PFSK-1 (cell line): Measurements from ENCODE around the gene OSBPL9.

ENCODE experiments used
- FOXP2 ChIP-seq: optimal IDR thresholded peaks from 2 replicates; pipeline ENCODE3; 2011; ENCODE audit warnings: borderline replicate concordance, control low read depth, inconsistent platforms; ENCODE audit not compliant: insufficient read depth; ENCODE audit errors: extremely low read length, extremely low read depth
- POLR2AphosphoS5 ChIP-seq: IDR thresholded peaks from 2 replicates; pipeline ENCODE4 v1.6.1; 2012; ENCODE audit warnings: low read depth, mild to moderate bottlenecking, control low read depth, low read length, moderate library complexity
- SIN3A ChIP-seq: IDR thresholded peaks from 2 replicates; pipeline ENCODE4 v1.6.1; 2012; ENCODE audit warnings: mild to moderate bottlenecking, low read length, moderate library complexity, borderline replicate concordance; ENCODE audit not compliant: insufficient read depth
- TAF1 ChIP-seq: IDR thresholded peaks from 2 replicates; pipeline ENCODE4 v1.6.1; 2012; ENCODE audit warnings: low read length, control low read depth, borderline replicate concordance; ENCODE audit not compliant: insufficient read depth
- TF ChIP-seq, protein P1 (sequence below), 2 experiments: IDR thresholded peaks; 2 replicates each; pipeline versions ENCODE4 v1.6.1 to v1.8.0; 2011 to 2012; ENCODE audit warnings: low read depth in 2 of 2, low read length in 2 of 2, control low read depth in 1 of 2, inconsistent platforms in 1 of 2, mild to moderate bottlenecking in 1 of 2, moderate library complexity in 1 of 2; ENCODE audit not compliant: insufficient read depth in 1 of 2

Gene OSBPL9

DNA sequence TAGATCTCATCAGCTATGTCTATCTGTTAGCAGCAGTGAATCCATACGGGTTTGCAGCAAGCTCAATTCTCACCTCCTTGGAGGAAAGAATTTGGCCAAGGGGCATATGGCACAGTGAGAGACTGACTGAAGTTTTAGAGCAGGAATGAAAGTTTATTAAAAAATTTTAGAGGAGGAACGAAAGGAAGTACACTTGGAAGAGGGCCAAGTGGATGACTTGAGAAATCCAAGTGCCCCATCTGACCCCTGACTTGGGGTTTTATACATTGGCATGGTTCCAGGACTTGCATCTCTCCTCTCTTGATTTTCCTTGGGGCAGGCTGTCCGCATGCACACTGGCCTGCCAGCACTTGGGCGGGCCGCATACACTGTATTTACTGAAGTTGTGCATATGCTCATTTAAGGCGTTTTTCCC, 9.2 kb upstream of the OSBPL9 start:
- TF ChIP-seq POLR2AphosphoS5 = no peak
- TF ChIP-seq SIN3A = no peak
- no peak for TF ChIP-seq TAF1
- TF ChIP-seq, protein P1, sequence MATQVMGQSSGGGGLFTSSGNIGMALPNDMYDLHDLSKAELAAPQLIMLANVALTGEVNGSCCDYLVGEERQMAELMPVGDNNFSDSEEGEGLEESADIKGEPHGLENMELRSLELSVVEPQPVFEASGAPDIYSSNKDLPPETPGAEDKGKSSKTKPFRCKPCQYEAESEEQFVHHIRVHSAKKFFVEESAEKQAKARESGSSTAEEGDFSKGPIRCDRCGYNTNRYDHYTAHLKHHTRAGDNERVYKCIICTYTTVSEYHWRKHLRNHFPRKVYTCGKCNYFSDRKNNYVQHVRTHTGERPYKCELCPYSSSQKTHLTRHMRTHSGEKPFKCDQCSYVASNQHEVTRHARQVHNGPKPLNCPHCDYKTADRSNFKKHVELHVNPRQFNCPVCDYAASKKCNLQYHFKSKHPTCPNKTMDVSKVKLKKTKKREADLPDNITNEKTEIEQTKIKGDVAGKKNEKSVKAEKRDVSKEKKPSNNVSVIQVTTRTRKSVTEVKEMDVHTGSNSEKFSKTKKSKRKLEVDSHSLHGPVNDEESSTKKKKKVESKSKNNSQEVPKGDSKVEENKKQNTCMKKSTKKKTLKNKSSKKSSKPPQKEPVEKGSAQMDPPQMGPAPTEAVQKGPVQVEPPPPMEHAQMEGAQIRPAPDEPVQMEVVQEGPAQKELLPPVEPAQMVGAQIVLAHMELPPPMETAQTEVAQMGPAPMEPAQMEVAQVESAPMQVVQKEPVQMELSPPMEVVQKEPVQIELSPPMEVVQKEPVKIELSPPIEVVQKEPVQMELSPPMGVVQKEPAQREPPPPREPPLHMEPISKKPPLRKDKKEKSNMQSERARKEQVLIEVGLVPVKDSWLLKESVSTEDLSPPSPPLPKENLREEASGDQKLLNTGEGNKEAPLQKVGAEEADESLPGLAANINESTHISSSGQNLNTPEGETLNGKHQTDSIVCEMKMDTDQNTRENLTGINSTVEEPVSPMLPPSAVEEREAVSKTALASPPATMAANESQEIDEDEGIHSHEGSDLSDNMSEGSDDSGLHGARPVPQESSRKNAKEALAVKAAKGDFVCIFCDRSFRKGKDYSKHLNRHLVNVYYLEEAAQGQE (IDR thresholded peaks at IDR 0.05; ENCODE audit: insufficient read depth in 1 of 2, low read depth in 2 of 2, low read length in 2 of 2) = no peak
- TF ChIP-seq FOXP2 = no peak

- no peak for TF ChIP-seq POLR2AphosphoS5
- no peak for TF ChIP-seq FOXP2
Observed at GRCh38 chr1:51610637-51611036, 6.3 kb upstream of the OSBPL9 start.

DNA sequence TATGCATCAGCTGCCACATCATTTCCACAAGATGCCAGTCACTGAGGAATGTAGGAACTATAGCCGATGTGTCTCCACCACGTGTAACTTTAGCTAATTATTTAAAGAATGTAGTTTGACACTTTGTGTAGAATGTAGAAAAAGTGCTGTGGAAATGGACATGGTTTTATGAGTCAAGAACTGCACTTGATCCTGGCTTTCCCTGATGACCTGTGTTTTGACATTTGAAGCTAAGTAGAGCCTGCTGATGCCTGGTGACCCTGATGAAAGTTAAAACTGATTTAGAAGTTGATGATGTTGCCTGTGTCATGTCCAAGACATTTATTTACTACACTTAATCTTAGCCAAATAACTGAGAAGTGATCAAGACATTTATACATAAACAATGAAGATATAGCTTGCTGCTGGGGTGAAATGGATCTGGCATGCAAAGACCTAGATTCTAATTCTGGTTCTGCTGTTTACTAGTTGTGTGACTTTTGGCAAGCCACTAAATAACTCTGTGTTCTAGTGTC, 4.4 kb upstream of the OSBPL9 start:
- TF ChIP-seq FOXP2 (no peak), POLR2AphosphoS5 (no peak), TAF1 (no peak), SIN3A (no peak)
- TF ChIP-seq, protein P1 (IDR thresholded peaks at IDR 0.05; ENCODE audit: insufficient read depth in 1 of 2, low read depth in 2 of 2, low read length in 2 of 2) = no peak

- TF ChIP-seq FOXP2 (no peak), POLR2AphosphoS5 (no peak), SIN3A (no peak), TAF1 (no peak)
- TF ChIP-seq, protein P1 (IDR thresholded peaks at IDR 0.05; ENCODE audit: insufficient read depth in 1 of 2, low read depth in 2 of 2, low read length in 2 of 2) = no peak
Observed at GRCh38 chr1:51615780-51616291, 1.1 kb upstream of the OSBPL9 start.

DNA sequence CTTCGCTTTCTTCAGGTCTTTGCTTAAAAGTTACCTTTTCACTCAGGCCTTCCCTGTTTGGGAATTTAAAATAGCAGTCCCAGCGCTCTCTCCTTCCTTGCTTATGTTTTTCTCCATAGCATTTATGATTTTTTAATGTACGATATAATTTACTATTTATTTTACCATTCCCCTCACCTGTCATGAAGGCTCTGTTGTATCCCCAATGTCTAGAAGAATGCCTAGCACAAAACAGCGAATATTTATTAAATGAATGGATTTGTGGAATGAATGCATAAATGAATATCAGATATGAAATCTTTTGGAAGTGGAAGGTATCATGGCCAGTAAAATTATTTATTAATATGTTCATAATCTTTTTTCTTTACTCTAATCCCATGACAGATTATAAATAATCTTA, 402 bp upstream of the OSBPL9 start:
- TF ChIP-seq, protein P1 (IDR thresholded peaks at IDR 0.05; ENCODE audit: insufficient read depth in 1 of 2, low read depth in 2 of 2, low read length in 2 of 2) = no peak
- no peak for TF ChIP-seq POLR2AphosphoS5
- TF ChIP-seq SIN3A = no peak
- no peak for TF ChIP-seq TAF1
- no peak for TF ChIP-seq FOXP2
